HEK293 (cell line): ENCODE data around the gene TSC22D2.

Source experiments
- CTCF ChIA-PET: fragments of 350-600 bp; formaldehyde crosslinking; extraction: SDS; loops from one replicate; lab custom pipeline; 2021; ENCODE audit warnings: antibody characterized with exemption; lab: Yijun Ruan, JAX
- POLR2A ChIA-PET: fragments of 300-600 bp; formaldehyde crosslinking; extraction: SDS; loops from one replicate; lab custom pipeline; 2020; ENCODE audit warnings: antibody characterized with exemption, inconsistent platforms; lab: Yijun Ruan, JAX
- H3K27ac ChIP-seq: fragments of 200-500 bp; sonication (Bioruptor generic); 2 replicates; pipeline ENCODE4 v1.5.1; 2014; ENCODE audit warnings: low read depth, low read length, control low read depth, inconsistent platforms; ENCODE audit errors: extremely low read depth
- H3K36me3 ChIP-seq, 2 experiments: fragments of 200-500 bp in 1 of 2; sonication (Bioruptor generic) in 1 of 2; 1 replicate in 1 of 2; 2 replicates in 1 of 2; pipeline ENCODE4 v1.5.1; 2014 to 2017; ENCODE audit warnings: inconsistent platforms in 2 of 2, low read length in 2 of 2; ENCODE audit not compliant: control insufficient read depth in 2 of 2, insufficient read depth in 1 of 2
- H3K4me1 ChIP-seq: fragments of 200-500 bp; sonication (Bioruptor generic); 2 replicates; pipeline ENCODE4 v1.5.1; 2014; ENCODE audit warnings: mild to moderate bottlenecking, low read length, inconsistent platforms; ENCODE audit not compliant: control insufficient read depth, insufficient read depth
- H3K4me3 ChIP-seq: 2 replicates; pipeline ENCODE4 v1.5.1; 2011; ENCODE audit warnings: low read depth, mild to moderate bottlenecking, control low read depth, low read length, moderate library complexity
- H3K9me3 ChIP-seq: fragments of 200-500 bp; sonication (Bioruptor generic); 2 replicates; pipeline ENCODE4 v1.5.1; 2014; ENCODE audit warnings: low read depth, low read length, inconsistent platforms; ENCODE audit not compliant: control insufficient read depth, insufficient read depth
- FEZF1 ChIP-seq: fragments of 450-650 bp; formaldehyde crosslinking; IDR thresholded peaks from 2 replicates; pipeline ENCODE4 v1.5.1; 2016; ENCODE audit warnings: missing biosample characterization, missing genetic modification characterization
- GLI4 ChIP-seq: fragments of 450-650 bp; formaldehyde crosslinking; IDR thresholded peaks from 2 replicates; pipeline ENCODE4 v1.5.1; 2016; ENCODE audit warnings: missing biosample characterization, missing genetic modification characterization
- GLIS1 ChIP-seq: fragments of 450-650 bp; formaldehyde crosslinking; IDR thresholded peaks from 2 replicates; pipeline ENCODE4 v1.5.1; 2016; ENCODE audit warnings: missing biosample characterization, missing genetic modification characterization
- KLF10 ChIP-seq: fragments of 450-650 bp; IDR thresholded peaks from 2 replicates; pipeline ENCODE4 v1.5.1; 2018; ENCODE audit warnings: missing biosample characterization, mild to moderate bottlenecking, missing genetic modification characterization
- PRDM1 ChIP-seq: fragments of 450-650 bp; formaldehyde crosslinking; IDR thresholded peaks from 2 replicates; pipeline ENCODE4; 2016; ENCODE audit warnings: missing biosample characterization, missing genetic modification characterization
- REST ChIP-seq: fragments of 450-650 bp; formaldehyde crosslinking; IDR thresholded peaks from 2 replicates; pipeline ENCODE4 v1.5.1; 2016; ENCODE audit warnings: missing biosample characterization, missing genetic modification characterization
- SP7 ChIP-seq: fragments of 450-650 bp; formaldehyde crosslinking; IDR thresholded peaks from 2 replicates; pipeline ENCODE4 v1.5.1; 2016; ENCODE audit warnings: missing biosample characterization, missing genetic modification characterization
- ZBTB17 ChIP-seq: fragments of 450-650 bp; formaldehyde crosslinking; IDR thresholded peaks from 2 replicates; pipeline ENCODE4 v1.5.1; 2016; ENCODE audit warnings: missing biosample characterization, missing genetic modification characterization
- ZBTB48 ChIP-seq: fragments of 450-650 bp; formaldehyde crosslinking; IDR thresholded peaks from 2 replicates; pipeline ENCODE4 v1.5.1; 2016; ENCODE audit warnings: missing biosample characterization, missing genetic modification characterization
- ZNF19 ChIP-seq: fragments of 450-650 bp; formaldehyde crosslinking; IDR thresholded peaks from 2 replicates; pipeline ENCODE4; 2016; ENCODE audit warnings: missing biosample characterization, missing genetic modification characterization, low read depth
- ZNF221 ChIP-seq: fragments of 450-650 bp; formaldehyde crosslinking; IDR thresholded peaks from 2 replicates; pipeline ENCODE4 v1.5.1; 2017; ENCODE audit warnings: missing biosample characterization, missing genetic modification characterization, borderline replicate concordance
- ZNF362 ChIP-seq: fragments of 450-650 bp; formaldehyde crosslinking; IDR thresholded peaks from 2 replicates; pipeline ENCODE4 v1.5.1; 2016; ENCODE audit warnings: missing biosample characterization, missing genetic modification characterization
- ZNF571 ChIP-seq: fragments of 450-650 bp; formaldehyde crosslinking; IDR thresholded peaks from 2 replicates; pipeline ENCODE4 v1.5.0; 2017; ENCODE audit warnings: missing biosample characterization, missing genetic modification characterization
- ZNF660 ChIP-seq: fragments of 450-650 bp; IDR thresholded peaks from 2 replicates; pipeline ENCODE4 v1.5.1; 2018; ENCODE audit warnings: missing biosample characterization, mild to moderate bottlenecking, missing genetic modification characterization
- ZNF664 ChIP-seq: fragments of 450-650 bp; formaldehyde crosslinking; IDR thresholded peaks from 2 replicates; pipeline ENCODE4 v1.5.1; 2016; ENCODE audit warnings: missing biosample characterization, missing genetic modification characterization

TSC22D2 gene

GRCh38 chr3:150372722-150373121 lies 35.4 kb upstream of the TSC22D2 start:
- CTCF ChIA-PET, result no interaction called here
- Histone ChIP-seq H3K4me1 (no peaks in the 10 kb centered on the region), H3K9me3 (no peaks in the 10 kb centered on the region), H3K27ac (no peak overlapping the region)
- POLR2A ChIA-PET, result interaction anchor here (3.4 kb wide), 1 partner anchor 36 kb away, joined by 22 read pairs; the partner anchor contains the start of gene TSC22D2
- TF ChIP-seq REST (tag by site-specific recombination) (no peak), GLI4 (tag by site-specific recombination) (no peak), ZBTB17 (tag by site-specific recombination) (0 out of 2 replicates have a peak, but pooled peaks have one; percentile 13), KLF10 (tag by site-specific recombination) (no peak), ZNF571 (tag by site-specific recombination) (no peak)
- TF ChIP-seq, all 188 proteins: peak for 1
- no peaks in the 10 kb centered on the region for H3K36me3 ChIP-seq
- H3K4me3 ChIP-seq, result no peak overlapping the region

GRCh38 chr3:150373234-150373875 lies 34.7 kb upstream of the TSC22D2 start:
- Histone ChIP-seq H3K9me3 (no peaks in the 10 kb centered on the region), H3K36me3 (no peaks in the 10 kb centered on the region), H3K4me1 (no peaks in the 10 kb centered on the region), H3K4me3 (no peak overlapping the region), H3K27ac (no peak overlapping the region)
- TF ChIP-seq PRDM1 (tag by site-specific recombination), result peak; percentile 57
- no peak for TF ChIP-seq FEZF1
- ChIA-PET CTCF (no interaction called here), POLR2A (interaction anchor here (3.4 kb wide), 1 partner anchor 35 kb away, joined by 22 read pairs; the partner anchor contains the start of gene TSC22D2)

DNA sequence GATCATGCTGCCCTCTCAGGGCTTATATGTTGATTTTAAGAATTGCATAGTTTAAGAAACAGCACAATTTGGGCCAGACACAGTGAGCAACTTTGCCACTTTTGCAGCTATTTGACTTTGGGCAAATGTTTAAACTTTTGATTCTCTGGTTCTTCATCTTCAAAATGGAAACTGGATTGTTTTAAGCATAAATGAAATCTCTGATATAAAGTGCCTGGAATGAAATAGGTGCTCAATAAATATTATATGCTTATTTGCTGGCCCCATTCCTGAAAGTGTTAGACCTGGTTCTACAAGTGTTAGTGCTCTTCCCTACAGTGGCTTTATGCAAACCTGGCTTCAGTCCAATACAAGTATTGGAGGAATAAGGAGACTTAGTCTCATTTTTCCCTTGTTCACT lies 33.1 kb upstream of the TSC22D2 start:
- Histone ChIP-seq H3K9me3 (no peaks in the 10 kb centered on the region), H3K4me1 (no peaks in the 10 kb centered on the region), H3K27ac (no peak overlapping the region)
- CTCF ChIA-PET, result no interaction called here
- POLR2A ChIA-PET, result no interaction called here
- peak; percentile 56; the same call in 1 of the 2 replicates for TF ChIP-seq ZNF664 (tag by site-specific recombination)
- TF ChIP-seq GLIS1 (tag by site-specific recombination), result no peak
- TF ChIP-seq, all 188 proteins: peak for 1
- Histone ChIP-seq H3K4me3 (no peak overlapping the region), H3K36me3 (no peaks in the 10 kb centered on the region)

DNA sequence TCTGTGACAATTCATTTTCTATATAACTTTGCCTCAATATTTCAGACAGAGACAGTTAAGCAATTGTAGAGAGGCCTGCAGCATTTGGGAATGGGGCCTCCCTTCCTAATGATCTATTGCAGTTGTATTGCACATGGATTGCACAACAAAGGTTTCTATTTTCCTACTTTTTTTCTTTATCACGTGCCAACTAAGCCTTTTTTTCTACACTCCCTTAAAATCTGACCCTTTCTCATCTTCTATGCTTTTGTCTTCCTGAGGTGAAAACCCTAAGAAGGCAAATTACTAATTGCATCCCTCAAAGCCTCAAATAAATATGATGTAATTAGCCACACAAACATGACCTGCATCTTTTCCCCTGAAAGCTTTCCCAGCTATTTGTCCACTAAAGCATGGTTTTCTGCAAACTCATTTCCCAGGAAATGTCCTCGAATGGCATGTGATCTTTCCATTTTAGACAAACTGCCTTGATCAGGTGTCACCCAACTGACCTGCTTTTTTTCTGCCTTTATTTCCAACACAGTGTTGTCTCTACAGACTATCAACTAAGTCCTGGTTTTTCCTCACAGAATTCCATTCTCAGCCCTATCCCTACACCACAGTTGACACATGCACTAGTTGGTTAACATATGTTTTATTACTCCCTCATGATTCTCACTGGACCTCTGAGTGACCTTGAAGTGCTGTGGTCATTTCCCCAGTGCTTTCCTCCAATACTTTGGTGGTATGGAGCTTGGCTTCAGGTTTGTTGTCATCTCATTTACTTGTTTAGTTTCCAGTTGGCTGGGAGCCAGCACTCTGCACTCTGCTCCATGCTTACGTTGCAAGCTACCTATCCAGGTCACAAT lies 31.9 kb upstream of the TSC22D2 start:
- CTCF ChIA-PET, result no interaction called here
- Histone ChIP-seq H3K27ac (no peak overlapping the region), H3K4me1 (no peaks in the 10 kb centered on the region)
- TF ChIP-seq ZNF362 (tag by site-specific recombination), result peak; percentile 58; the same call in 1 of the 2 replicates
- no peak for TF ChIP-seq ZNF221 (tag by site-specific recombination)
- peak; percentile 35; the same call in 1 of the 2 replicates for TF ChIP-seq SP7 (tag by site-specific recombination)
- peak; percentile 59 for TF ChIP-seq ZBTB48 (tag by site-specific recombination)
- TF ChIP-seq ZNF660 (tag by site-specific recombination), result peak; percentile 20; the same call in 1 of the 2 replicates
- TF ChIP-seq ZBTB17 (tag by site-specific recombination), result 0 out of 2 replicates have a peak, but pooled peaks have one; percentile 12
- TF ChIP-seq ZNF19 (tag by site-specific recombination), result no peak
- TF ChIP-seq, all 188 proteins: peak for 5
- H3K36me3 ChIP-seq, result no peaks in the 10 kb centered on the region
- no peak overlapping the region for H3K4me3 ChIP-seq
- no peaks in the 10 kb centered on the region for H3K9me3 ChIP-seq
- POLR2A ChIA-PET, result no interaction called here
